ENCODE results near the gene SLC4A2.

Gene SLC4A2

DNA sequence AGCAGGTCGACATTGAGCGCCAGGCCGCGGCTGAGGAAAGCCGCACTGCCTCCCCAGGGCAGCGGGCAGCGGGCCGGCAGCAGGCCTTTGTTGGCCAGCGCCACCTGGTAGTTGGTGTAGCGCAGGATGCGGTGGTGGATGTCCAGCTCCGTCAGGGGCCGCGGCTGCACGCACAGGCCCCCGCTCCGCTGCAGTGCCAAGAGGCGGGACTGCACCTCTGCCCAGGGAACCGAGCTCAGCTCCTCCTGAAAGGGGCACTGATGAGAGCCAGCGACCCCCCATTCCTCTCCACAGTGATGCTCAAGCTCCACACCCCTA, 40.3 kb upstream of the SLC4A2 start:
- TF ChIP-seq CTCF (IDR thresholded peaks at IDR 0.05; ENCODE audit: insufficient read depth, low read length): no peak
- no peak for TF ChIP-seq SPI1 (IDR thresholded peaks at IDR 0.05; ENCODE audit: borderline replicate concordance, low read depth)
- no peak for TF ChIP-seq GABPA (IDR thresholded peaks at IDR 0.05; ENCODE audit: low read depth)
- TF ChIP-seq, protein P1, sequence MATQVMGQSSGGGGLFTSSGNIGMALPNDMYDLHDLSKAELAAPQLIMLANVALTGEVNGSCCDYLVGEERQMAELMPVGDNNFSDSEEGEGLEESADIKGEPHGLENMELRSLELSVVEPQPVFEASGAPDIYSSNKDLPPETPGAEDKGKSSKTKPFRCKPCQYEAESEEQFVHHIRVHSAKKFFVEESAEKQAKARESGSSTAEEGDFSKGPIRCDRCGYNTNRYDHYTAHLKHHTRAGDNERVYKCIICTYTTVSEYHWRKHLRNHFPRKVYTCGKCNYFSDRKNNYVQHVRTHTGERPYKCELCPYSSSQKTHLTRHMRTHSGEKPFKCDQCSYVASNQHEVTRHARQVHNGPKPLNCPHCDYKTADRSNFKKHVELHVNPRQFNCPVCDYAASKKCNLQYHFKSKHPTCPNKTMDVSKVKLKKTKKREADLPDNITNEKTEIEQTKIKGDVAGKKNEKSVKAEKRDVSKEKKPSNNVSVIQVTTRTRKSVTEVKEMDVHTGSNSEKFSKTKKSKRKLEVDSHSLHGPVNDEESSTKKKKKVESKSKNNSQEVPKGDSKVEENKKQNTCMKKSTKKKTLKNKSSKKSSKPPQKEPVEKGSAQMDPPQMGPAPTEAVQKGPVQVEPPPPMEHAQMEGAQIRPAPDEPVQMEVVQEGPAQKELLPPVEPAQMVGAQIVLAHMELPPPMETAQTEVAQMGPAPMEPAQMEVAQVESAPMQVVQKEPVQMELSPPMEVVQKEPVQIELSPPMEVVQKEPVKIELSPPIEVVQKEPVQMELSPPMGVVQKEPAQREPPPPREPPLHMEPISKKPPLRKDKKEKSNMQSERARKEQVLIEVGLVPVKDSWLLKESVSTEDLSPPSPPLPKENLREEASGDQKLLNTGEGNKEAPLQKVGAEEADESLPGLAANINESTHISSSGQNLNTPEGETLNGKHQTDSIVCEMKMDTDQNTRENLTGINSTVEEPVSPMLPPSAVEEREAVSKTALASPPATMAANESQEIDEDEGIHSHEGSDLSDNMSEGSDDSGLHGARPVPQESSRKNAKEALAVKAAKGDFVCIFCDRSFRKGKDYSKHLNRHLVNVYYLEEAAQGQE (IDR thresholded peaks at IDR 0.05; ENCODE audit: insufficient replicate concordance, low read depth): no peak
- no peak for TF ChIP-seq POLR2AphosphoS5 (IDR thresholded peaks at IDR 0.05; ENCODE audit: low read depth)
- no peak overlapping the region for H3K27ac ChIP-seq (replicated peaks)
- DNase-seq (ENCODE audit: low read depth in 1 of 2, low spot score in 1 of 2): no peak
- H3K4me3 ChIP-seq (replicated peaks; ENCODE audit: insufficient read depth, low read length): no peak overlapping the region
- H3K27me3 ChIP-seq (ENCODE audit: insufficient read depth, poor library complexity, severe bottlenecking): peaks cover 18% of the 10 kb centered on the region

DNA sequence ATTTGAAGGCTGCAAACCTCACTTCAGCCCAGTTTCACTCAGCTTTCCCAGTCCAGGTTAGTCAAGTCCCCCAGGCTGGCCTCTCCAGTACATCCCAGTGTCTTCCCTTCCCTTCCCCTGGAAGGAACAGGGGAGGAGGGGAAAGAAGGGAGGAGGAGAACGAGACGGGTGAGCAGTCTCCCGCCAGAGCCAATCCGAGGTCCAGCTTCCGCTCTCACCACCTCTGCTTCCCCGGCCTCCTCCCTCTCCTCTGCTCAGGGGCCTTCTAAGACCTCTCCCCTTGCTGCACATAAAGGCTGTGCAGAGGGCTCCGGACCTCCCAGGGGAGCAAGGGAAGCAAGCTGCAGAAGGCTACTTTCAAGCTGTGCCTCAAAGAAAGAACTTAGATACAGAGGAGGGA, 39.2 kb upstream of the SLC4A2 start:
- no peak for DNase-seq (ENCODE audit: low read depth in 1 of 2, low spot score in 1 of 2)
- Histone ChIP-seq H3K4me3 (replicated peaks; ENCODE audit: insufficient read depth, low read length) (no peak overlapping the region), H3K27ac (replicated peaks) (no peak overlapping the region), H3K27me3 (ENCODE audit: insufficient read depth, poor library complexity, severe bottlenecking) (peaks cover 18% of the 10 kb centered on the region)
- TF ChIP-seq GABPA (IDR thresholded peaks at IDR 0.05; ENCODE audit: low read depth) (no peak), POLR2AphosphoS5 (IDR thresholded peaks at IDR 0.05; ENCODE audit: low read depth) (no peak), SPI1 (IDR thresholded peaks at IDR 0.05; ENCODE audit: borderline replicate concordance, low read depth) (no peak), CTCF (IDR thresholded peaks at IDR 0.05; ENCODE audit: insufficient read depth, low read length) (no peak)
- TF ChIP-seq, protein P1 (IDR thresholded peaks at IDR 0.05; ENCODE audit: insufficient replicate concordance, low read depth): no peak

DNA sequence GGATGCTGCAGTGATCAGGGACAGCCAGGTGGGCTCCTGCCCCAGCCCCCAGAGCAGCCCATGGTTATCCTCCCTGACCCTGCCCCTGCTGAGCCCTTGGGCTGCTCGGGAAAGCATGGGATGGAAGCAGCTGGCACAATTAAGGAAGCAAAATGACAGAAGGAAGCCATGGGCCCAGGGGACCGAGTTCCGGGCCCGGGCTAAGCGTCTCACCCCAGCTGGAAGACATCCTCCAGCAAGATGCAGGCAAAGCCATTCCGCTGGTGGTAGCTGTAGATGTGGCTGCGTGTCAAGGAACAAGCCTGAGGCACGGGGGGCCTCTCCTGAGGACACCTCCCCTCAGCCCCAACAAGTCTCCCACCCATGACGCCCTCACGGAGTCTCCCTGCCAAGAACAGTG, 36.2 kb upstream of the SLC4A2 start:
- DNase-seq (ENCODE audit: low read depth in 1 of 2, low spot score in 1 of 2): no peak
- H3K4me3 ChIP-seq (replicated peaks; ENCODE audit: insufficient read depth, low read length): no peak overlapping the region
- no peak overlapping the region for H3K27ac ChIP-seq (replicated peaks)
- H3K27me3 ChIP-seq (ENCODE audit: insufficient read depth, poor library complexity, severe bottlenecking): peaks cover 18% of the 10 kb centered on the region
- TF ChIP-seq POLR2AphosphoS5 (IDR thresholded peaks at IDR 0.05; ENCODE audit: low read depth): no peak
- TF ChIP-seq CTCF (IDR thresholded peaks at IDR 0.05; ENCODE audit: insufficient read depth, low read length): no peak
- no peak for TF ChIP-seq GABPA (IDR thresholded peaks at IDR 0.05; ENCODE audit: low read depth)
- no peak for TF ChIP-seq SPI1 (IDR thresholded peaks at IDR 0.05; ENCODE audit: borderline replicate concordance, low read depth)
- TF ChIP-seq, protein P1 (IDR thresholded peaks at IDR 0.05; ENCODE audit: insufficient replicate concordance, low read depth): no peak
